Femur (tissue), 1 donor: ENCODE measurements around the gene TM4SF20.
"Not testable (repeated sequence)": the region's sequence is repeated elsewhere in the genome, so short reads cannot be mapped to it uniquely, and the experiment has no call there.

Source experiments
- DNase-seq: peaks from one replicate; pipeline ENCODE4 v3.0.0-alpha.2; 2017

The TM4SF20 gene

GRCh38 chr2:227398684-227399670 lies 19.9 kb upstream of the TM4SF20 start:
- no peak for DNase-seq

- DNase-seq = no peak
Observed at GRCh38 chr2:227397562-227397961, 18.5 kb upstream of the TM4SF20 start.

GRCh38 chr2:227395556-227395955 lies 16.4 kb upstream of the TM4SF20 start:
- no peak for DNase-seq

- DNase-seq = no peak
Observed at GRCh38 chr2:227394401-227394800, 15.3 kb upstream of the TM4SF20 start.

- no peak for DNase-seq
Observed at GRCh38 chr2:227390468-227391256, 11.6 kb upstream of the TM4SF20 start.

- DNase-seq = no peak
Observed at GRCh38 chr2:227389661-227390060, 10.6 kb upstream of the TM4SF20 start.

GRCh38 chr2:227389231-227389630 lies 10.1 kb upstream of the TM4SF20 start:
- no peak for DNase-seq

GRCh38 chr2:227388537-227389011 lies 9.5 kb upstream of the TM4SF20 start:
- no peak for DNase-seq

- DNase-seq = not testable (repeated sequence)
Observed at GRCh38 chr2:227387583-227387982, 8.5 kb upstream of the TM4SF20 start, which contains the start of gene SCYGR1. Gene SCYGR1, minus strand, starts transcription at chr2:227387949. Its CDS starts 0 bp downstream, at chr2:227387949.

- no peak for DNase-seq
Observed at GRCh38 chr2:227386630-227387029, 7.5 kb upstream of the TM4SF20 start.

- no peak for DNase-seq
Observed at GRCh38 chr2:227383686-227384085, 4.6 kb upstream of the TM4SF20 start.

- DNase-seq = not testable (repeated sequence)
Observed at GRCh38 chr2:227382241-227382835, 3.2 kb upstream of the TM4SF20 start.

GRCh38 chr2:227378371-227378782 lies 729 bp downstream of the TM4SF20 start:
- no peak for DNase-seq

GRCh38 chr2:227377467-227378351 lies 1.4 kb downstream of the TM4SF20 start:
- DNase-seq = no peak

- no peak for DNase-seq
Observed at GRCh38 chr2:227376656-227377396, 2.3 kb downstream of the TM4SF20 start.

GRCh38 chr2:227374158-227374557 lies 4.9 kb downstream of the TM4SF20 start:
- no peak for DNase-seq

GRCh38 chr2:227373389-227373788 lies 5.7 kb downstream of the TM4SF20 start:
- DNase-seq = no peak

GRCh38 chr2:227370791-227371312 lies 8.3 kb downstream of the TM4SF20 start:
- DNase-seq = no peak

- no peak for DNase-seq
Observed at GRCh38 chr2:227370092-227370491, 9.0 kb downstream of the TM4SF20 start.

- DNase-seq = no peak
Observed at GRCh38 chr2:227368574-227368973, 10.5 kb downstream of the TM4SF20 start.

- DNase-seq = no peak
Observed at GRCh38 chr2:227367427-227367795, 11.7 kb downstream of the TM4SF20 start.
